ENCODE measurements around the gene PDE3A. TPM values are rescaled to one million over a fixed set of nuclear protein-coding genes. Genes with fewer than 3 reads are reported as not detected.

Gene PDE3A
- total RNA-seq, 3 donors from 2014 or later, result 7.0 to 11.5 (median 9.4) TPM

DNA sequence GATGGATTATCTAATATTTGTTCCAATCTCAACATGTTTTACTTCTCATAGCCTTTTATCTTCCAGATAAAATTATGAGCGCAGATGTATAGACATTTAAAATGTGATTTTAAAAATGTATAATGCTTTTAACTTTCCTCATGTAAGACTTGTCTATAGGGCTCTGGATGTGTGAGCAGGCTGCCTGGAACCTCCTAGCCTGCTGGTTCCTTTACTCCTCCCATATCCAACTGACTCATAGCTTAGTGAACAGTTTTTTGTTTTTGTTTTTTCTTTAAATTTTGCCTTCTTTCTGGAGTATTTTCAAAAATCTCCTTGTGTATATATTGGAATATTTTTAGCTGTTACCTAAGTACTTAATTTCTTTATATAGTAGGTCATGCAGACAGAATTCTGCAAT lies 115.4 kb downstream of the PDE3A start:
- intact Hi-C loops (cut with DNase I; ENCODE audit: low total_unique reads), result no loop called here
- TF ChIP-seq POLR2AphosphoS5 (IDR thresholded peaks at IDR 0.05) (no peak), POLR2A (IDR thresholded peaks at IDR 0.05) (no peak), CTCF (IDR thresholded peaks at IDR 0.05) (no peak)
- H3K27ac ChIP-seq, result no peak overlapping the region
- H3K36me3 ChIP-seq, result no peaks in the 10 kb centered on the region
- no peak for DNase-seq (ENCODE audit: low spot score in 2 of 2)
- no peaks in the 10 kb centered on the region for H3K4me1 ChIP-seq
- H3K27me3 ChIP-seq, result no peaks in the 10 kb centered on the region
- H3K9me3 ChIP-seq, result no peaks in the 10 kb centered on the region
- no peak overlapping the region for H3K4me3 ChIP-seq

GRCh38 chr12:20486233-20486632 lies 117.9 kb downstream of the PDE3A start:
- no peak for DNase-seq (ENCODE audit: low spot score in 2 of 2)
- intact Hi-C loops (cut with DNase I; ENCODE audit: low total_unique reads), result no loop called here
- Histone ChIP-seq H3K4me1 (no peaks in the 10 kb centered on the region), H3K27me3 (no peaks in the 10 kb centered on the region), H3K9me3 (no peaks in the 10 kb centered on the region), H3K36me3 (no peaks in the 10 kb centered on the region), H3K4me3 (no peak overlapping the region), H3K27ac (no peak overlapping the region)
- TF ChIP-seq POLR2A (IDR thresholded peaks at IDR 0.05) (no peak), POLR2AphosphoS5 (IDR thresholded peaks at IDR 0.05) (no peak), CTCF (IDR thresholded peaks at IDR 0.05) (no peak)

GRCh38 chr12:20487519-20487918 lies 119.2 kb downstream of the PDE3A start:
- H3K4me3 ChIP-seq, result no peak overlapping the region

GRCh38 chr12:20489645-20490044 lies 121.3 kb downstream of the PDE3A start:
- H3K4me1 ChIP-seq, result no peaks in the 10 kb centered on the region

More at GRCh38 chr12:20487519-20487918, 119.2 kb downstream of the PDE3A start:
- no peaks in the 10 kb centered on the region for H3K36me3 ChIP-seq
- no peaks in the 10 kb centered on the region for H3K4me1 ChIP-seq
- H3K27me3 ChIP-seq, result no peaks in the 10 kb centered on the region
- intact Hi-C loops (cut with DNase I; ENCODE audit: low total_unique reads), result no loop called here
- DNase-seq (ENCODE audit: low spot score in 2 of 2), result no peak
- H3K27ac ChIP-seq, result no peak overlapping the region
- no peaks in the 10 kb centered on the region for H3K9me3 ChIP-seq
- no peak for TF ChIP-seq POLR2A (IDR thresholded peaks at IDR 0.05)
- TF ChIP-seq CTCF (IDR thresholded peaks at IDR 0.05), result no peak
- TF ChIP-seq POLR2AphosphoS5 (IDR thresholded peaks at IDR 0.05), result no peak

DNA sequence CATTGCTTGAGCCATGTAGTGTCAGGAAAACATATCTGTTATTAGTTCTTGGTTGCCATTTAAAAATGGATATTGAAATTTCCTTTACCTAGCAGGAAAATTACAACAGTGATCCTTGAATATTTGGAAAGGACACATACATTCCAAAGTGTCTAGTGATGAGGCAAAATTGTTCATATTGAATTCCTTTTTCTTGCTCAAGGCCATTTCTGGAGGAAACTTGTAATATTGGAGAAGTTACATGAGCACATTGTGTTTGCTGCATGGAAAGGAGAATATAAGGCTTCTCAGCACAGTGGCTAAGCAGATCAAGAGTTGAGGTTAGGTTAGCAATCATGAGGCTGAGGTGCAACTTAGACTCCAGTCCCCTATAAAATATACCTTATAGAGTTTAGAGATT lies 121.9 kb downstream of the PDE3A start:
- no peaks in the 10 kb centered on the region for H3K36me3 ChIP-seq
- TF ChIP-seq POLR2AphosphoS5 (IDR thresholded peaks at IDR 0.05) (no peak), CTCF (IDR thresholded peaks at IDR 0.05) (no peak), POLR2A (IDR thresholded peaks at IDR 0.05) (no peak)
- DNase-seq (ENCODE audit: low spot score in 2 of 2), result no peak
- no peak overlapping the region for H3K27ac ChIP-seq
- no peak overlapping the region for H3K4me3 ChIP-seq
- H3K27me3 ChIP-seq, result no peaks in the 10 kb centered on the region
- no peaks in the 10 kb centered on the region for H3K9me3 ChIP-seq
- intact Hi-C loops (cut with DNase I; ENCODE audit: low total_unique reads), result no loop called here
- no peaks in the 10 kb centered on the region for H3K4me1 ChIP-seq

More at GRCh38 chr12:20489645-20490044, 121.3 kb downstream of the PDE3A start:
- intact Hi-C loops (cut with DNase I; ENCODE audit: low total_unique reads), result no loop called here
- Histone ChIP-seq H3K27me3 (no peaks in the 10 kb centered on the region), H3K27ac (no peak overlapping the region), H3K9me3 (no peaks in the 10 kb centered on the region), H3K36me3 (no peaks in the 10 kb centered on the region), H3K4me3 (no peak overlapping the region)
- TF ChIP-seq POLR2AphosphoS5 (IDR thresholded peaks at IDR 0.05) (no peak), CTCF (IDR thresholded peaks at IDR 0.05) (no peak), POLR2A (IDR thresholded peaks at IDR 0.05) (no peak)
- no peak for DNase-seq (ENCODE audit: low spot score in 2 of 2)

All from breast epithelium (tissue), 4 donors.